Adrenal gland (tissue), 12 donors: ENCODE results near the gene MEIS3. TPM values are rescaled to one million over a fixed set of nuclear protein-coding genes. Genes with fewer than 3 reads are reported as not detected.

Source experiments
- DNase-seq, 7 donors: peaks; one replicate each; pipeline ENCODE4 v3.0.0-alpha.2; 2019 to 2020
- H3K27ac ChIP-seq, 5 donors: fragments of 200-600 bp; sonication (generic) in 4 of 5; 1 replicate in 3 of 5; 2 replicates in 2 of 5; pipeline versions ENCODE4 v1.5.1 to v1.8.0; 2016 to 2020; ENCODE audit warnings: mild to moderate bottlenecking in 1 of 5
- H3K27me3 ChIP-seq: fragments of 200-600 bp; 2 replicates; pipeline ENCODE4 v1.8.0; 2021
- H3K36me3 ChIP-seq, 2 donors: fragments of 200-600 bp; replicated peaks in 1 of 2; 1 replicate in 1 of 2; 2 replicates in 1 of 2; pipeline versions ENCODE4 v1.5.1 to v1.8.0; 2018 to 2022
- H3K4me1 ChIP-seq, 2 donors: fragments of 200-600 bp; replicated peaks in 1 of 2; 1 replicate in 1 of 2; 2 replicates in 1 of 2; pipeline versions ENCODE4 v1.5.1 to v1.8.0; 2018 to 2021
- H3K4me3 ChIP-seq, 4 donors: fragments of 200-600 bp; sonication (generic) in 3 of 4; one replicate each; pipeline ENCODE4 v1.5.1; 2016 to 2018
- H3K9me3 ChIP-seq, 3 donors: fragments of 200-600 bp; sonication (generic) in 1 of 3; replicated peaks in 1 of 3; 1 replicate in 2 of 3; 2 replicates in 1 of 3; pipeline versions ENCODE4 v1.5.1 to v1.8.0; 2016 to 2021
- POLR2A ChIP-seq, 2 donors: fragments of 450-650 bp; IDR thresholded peaks; one replicate each; pipeline ENCODE4 v1.6.1; 2017; ENCODE audit warnings: antibody characterized with exemption in 2 of 2, mild to moderate bottlenecking in 2 of 2, moderate library complexity in 1 of 2
- WGBS, 4 donors: extraction: QIAGEN DNeasy Blood & Tissue Kit in 2 of 4; methylation state at CpG; one replicate each; pipeline versions ENCODE4 v1.1.5 to v1.1.7; 2013 to 2017; 5-methylcytosine and 5-hydroxymethylcytosine counted together
- intact Hi-C, 2 donors: fragments of 100-400 bp; cut with DNase I; formaldehyde crosslinking; loops; one replicate each; pipeline versions ENCODE4 v1.14.1 to v1.15.0; 2022 to 2023
- polyA plus RNA-seq, 3 donors: library from polyadenylated mRNA; stranded (reverse); fragments of 200-250 nt in 2 of 3; fragments of 350-450 nt in 1 of 3; fragmentation: Illumina TruSeq in 1 of 3; extraction: RNeasy Lipid Tissue Mini Kit (QIAGEN cat#74804) in 1 of 3; gene quantifications; one replicate each; pipeline ENCODE4 v1.2.3, GENCODE V29; 2013 to 2014
- total RNA-seq, 9 donors: library from RNA; depleted of rRNA in 4 of 9; stranded (reverse); fragments of >200 nt in 4 of 9; fragments of 120-200 nt in 1 of 9; fragmentation: NEBNext Ultra II Directional in 1 of 9; extraction: Animal tissue kit (Norgen Biotek cat#: 25700) in 1 of 9; gene quantifications; one replicate each; pipeline versions ENCODE4 v1.1.0 to v1.2.4, GENCODE V29; 2013 to 2023
- TF ChIP-seq, protein P1 (sequence below), 6 experiments: fragments of 450-650 bp in 4 of 6; fragments of 200-600 bp in 2 of 6; sonication (generic) in 1 of 6; IDR thresholded peaks; 1 replicate in 5 of 6; 2 replicates in 1 of 6; pipeline versions ENCODE4 v1.5.1 to v1.8.0; 2016 to 2021; ENCODE audit warnings: antibody characterized with exemption in 6 of 6, mild to moderate bottlenecking in 2 of 6, moderate library complexity in 1 of 6
- donor health status: healthy with polysubstance abuse.
- donor health status: Bipolar disorder and iron deficiency.
- donor health status: DM: yes; HTN: yes; CAD: no.
- donor health status: DM: no; HTN: no; CAD: no.
- donor health status: DM: no; HTN: no; CAD: no.
- donor health status: DM: yes; HTN: yes; CAD: no.

MEIS3 gene
- total and polyA plus RNA-seq, 12 donors = 2.1 to 15.5 (median 5.1) TPM

- Histone ChIP-seq H3K9me3 (no peaks in the 10 kb centered on the region), H3K4me1 (no peaks in the 10 kb centered on the region), H3K36me3 (peaks cover 0 to 91% of the 10 kb centered on the region in 2 donors), H3K27me3 (no peaks in the 10 kb centered on the region), H3K27ac (no peak overlapping the region), H3K4me3 (no peak overlapping the region)
- TF ChIP-seq POLR2A (IDR thresholded peaks at IDR 0.05) = no peak
- TF ChIP-seq, protein P1, sequence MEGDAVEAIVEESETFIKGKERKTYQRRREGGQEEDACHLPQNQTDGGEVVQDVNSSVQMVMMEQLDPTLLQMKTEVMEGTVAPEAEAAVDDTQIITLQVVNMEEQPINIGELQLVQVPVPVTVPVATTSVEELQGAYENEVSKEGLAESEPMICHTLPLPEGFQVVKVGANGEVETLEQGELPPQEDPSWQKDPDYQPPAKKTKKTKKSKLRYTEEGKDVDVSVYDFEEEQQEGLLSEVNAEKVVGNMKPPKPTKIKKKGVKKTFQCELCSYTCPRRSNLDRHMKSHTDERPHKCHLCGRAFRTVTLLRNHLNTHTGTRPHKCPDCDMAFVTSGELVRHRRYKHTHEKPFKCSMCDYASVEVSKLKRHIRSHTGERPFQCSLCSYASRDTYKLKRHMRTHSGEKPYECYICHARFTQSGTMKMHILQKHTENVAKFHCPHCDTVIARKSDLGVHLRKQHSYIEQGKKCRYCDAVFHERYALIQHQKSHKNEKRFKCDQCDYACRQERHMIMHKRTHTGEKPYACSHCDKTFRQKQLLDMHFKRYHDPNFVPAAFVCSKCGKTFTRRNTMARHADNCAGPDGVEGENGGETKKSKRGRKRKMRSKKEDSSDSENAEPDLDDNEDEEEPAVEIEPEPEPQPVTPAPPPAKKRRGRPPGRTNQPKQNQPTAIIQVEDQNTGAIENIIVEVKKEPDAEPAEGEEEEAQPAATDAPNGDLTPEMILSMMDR (IDR thresholded peaks at IDR 0.05) = no peak
- DNase-seq = no peak
- WGBS, 4 donors = 94 to 99% (median 98%) methylated on average over 6 of the region's 6 CpGs
- intact Hi-C loops = no loop called here
Measured at GRCh38 chr19:47356900-47357299, 62.4 kb downstream of the MEIS3 start.

DNA sequence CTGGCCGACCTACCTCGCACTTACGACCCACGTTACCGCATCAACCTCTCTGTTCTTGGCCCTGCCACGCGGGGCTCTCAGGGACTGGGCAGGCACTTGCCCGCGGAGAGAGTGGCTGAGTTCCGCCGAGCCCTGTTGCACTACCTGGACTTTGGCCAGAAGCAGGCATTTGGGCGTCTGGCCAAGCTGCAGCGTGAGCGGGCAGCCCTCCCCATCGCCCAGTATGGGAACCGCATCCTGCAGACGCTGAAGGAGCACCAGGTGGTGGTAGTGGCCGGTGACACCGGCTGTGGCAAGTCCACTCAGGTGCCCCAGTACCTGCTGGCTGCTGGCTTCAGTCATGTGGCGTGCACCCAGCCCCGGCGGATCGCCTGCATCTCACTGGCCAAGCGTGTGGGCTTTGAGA, 66.0 kb downstream of the MEIS3 start:
- no peak for TF ChIP-seq POLR2A (IDR thresholded peaks at IDR 0.05)
- TF ChIP-seq, protein P1 (IDR thresholded peaks at IDR 0.05) = no peak
- intact Hi-C loops = no loop called here
- H3K9me3 ChIP-seq = no peaks in the 10 kb centered on the region
- H3K27me3 ChIP-seq = no peaks in the 10 kb centered on the region
- peaks cover 0 to 58% of the 10 kb centered on the region in 2 donors for H3K36me3 ChIP-seq
- no peak overlapping the region for H3K27ac ChIP-seq
- DNase-seq = no peak
- peaks cover 8 to 16% of the 10 kb centered on the region in 2 donors for H3K4me1 ChIP-seq
- WGBS, 4 donors = 81 to 90% (median 82%) methylated on average over 10 to 24 of the region's 24 CpGs
- no peak overlapping the region for H3K4me3 ChIP-seq

Other genes starting within 250 kb of the MEIS3 start
- gene BBC3, start 188.3 kb downstream of the MEIS3 start, total RNA-seq = 10 to 100 TPM in 4 of 9 donors, 1 to 10 TPM in 4, under 1 TPM in 1; 0.94 to 17.9 (median 10.0) TPM
- 1 to 10 TPM in 2 of 3 donors, under 1 TPM in 1; 0.27 to 8.4 (median 4.4) TPM for gene BBC3, start 188.3 kb downstream of the MEIS3 start, polyA plus RNA-seq
- 10 to 100 TPM in 8 of 9 donors, 1 to 10 TPM in 1; 6.0 to 52.9 (median 30.5) TPM for gene CCDC9, start 163.0 kb downstream of the MEIS3 start, total RNA-seq
- gene CCDC9, start 163.0 kb downstream of the MEIS3 start, polyA plus RNA-seq = 10 to 100 TPM; 23.2 to 86.5 (median 31.8) TPM
- 100 to 1,000 TPM in 1 of 9 donors, 10 to 100 TPM in 7, 1 to 10 TPM in 1; 6.9 to 183 (median 61.7) TPM for gene INAFM1, start 144.6 kb downstream of the MEIS3 start, total RNA-seq
- gene INAFM1, start 144.6 kb downstream of the MEIS3 start, polyA plus RNA-seq = 100 to 1,000 TPM in 1 of 3 donors, 10 to 100 TPM in 1, 1 to 10 TPM in 1; 7.8 to 144 (median 62.0) TPM
- 10 to 100 TPM in 7 of 9 donors, 1 to 10 TPM in 1, under 1 TPM in 1; 0.91 to 34.8 (median 19.1) TPM for gene C5AR1, start 109.7 kb downstream of the MEIS3 start, total RNA-seq
- gene C5AR1, start 109.7 kb downstream of the MEIS3 start, polyA plus RNA-seq = 1 to 10 TPM; 3.2 to 7.9 (median 3.9) TPM
- gene C5AR2, start 87.4 kb downstream of the MEIS3 start, total RNA-seq = 1 to 10 TPM in 7 of 9 donors, under 1 TPM in 2; 0.28 to 4.4 (median 2.6) TPM
- 1 to 10 TPM in 1 of 3 donors, under 1 TPM in 2; 0.37 to 1.1 (median 0.57) TPM for gene C5AR2, start 87.4 kb downstream of the MEIS3 start, polyA plus RNA-seq
- 10 to 100 TPM in 6 of 9 donors, 1 to 10 TPM in 3; 6.3 to 16.9 (median 10.8) TPM for gene DHX34, start 70.2 kb downstream of the MEIS3 start, total RNA-seq
- gene DHX34, start 70.2 kb downstream of the MEIS3 start, polyA plus RNA-seq = 10 to 100 TPM in 2 of 3 donors, 1 to 10 TPM in 1; 5.0 to 49.7 (median 28.2) TPM
- gene SLC8A2, start 52.4 kb upstream of the MEIS3 start, total RNA-seq = 1 to 10 TPM in 4 of 9 donors, under 1 TPM in 2, not detected in 3; 0.22 to 6.1 (median 2.6) TPM
- gene SLC8A2, start 52.4 kb upstream of the MEIS3 start, polyA plus RNA-seq = 1 to 10 TPM in 2 of 3 donors, under 1 TPM in 1; 0.74 to 3.1 (median 3.0) TPM
- 10 to 100 TPM in 4 of 9 donors, 1 to 10 TPM in 5; 2.9 to 25.6 (median 9.7) TPM for gene KPTN, start 64.7 kb upstream of the MEIS3 start, total RNA-seq
- 100 to 1,000 TPM in 1 of 3 donors, 10 to 100 TPM in 1, 1 to 10 TPM in 1; 7.3 to 121 (median 37.5) TPM for gene KPTN, start 64.7 kb upstream of the MEIS3 start, polyA plus RNA-seq
- gene NAPA, start 95.5 kb upstream of the MEIS3 start, total RNA-seq = 100 to 1,000 TPM; 122 to 481 (median 265) TPM
- gene NAPA, start 95.5 kb upstream of the MEIS3 start, polyA plus RNA-seq = 100 to 1,000 TPM; 200 to 283 (median 244) TPM
- 10 to 100 TPM in 3 of 9 donors, 1 to 10 TPM in 4, under 1 TPM in 2; 0.18 to 14.0 (median 4.0) TPM for gene ZNF541, start 153.6 kb upstream of the MEIS3 start, total RNA-seq
- gene ZNF541, start 153.6 kb upstream of the MEIS3 start, polyA plus RNA-seq = 10 to 100 TPM in 2 of 3 donors, under 1 TPM in 1; 0.18 to 14.5 (median 11.6) TPM
- gene BICRA, start 189.6 kb upstream of the MEIS3 start, total RNA-seq = 10 to 100 TPM in 4 of 9 donors, 1 to 10 TPM in 5; 1.8 to 16.8 (median 6.7) TPM
- gene BICRA, start 189.6 kb upstream of the MEIS3 start, polyA plus RNA-seq = 10 to 100 TPM in 2 of 3 donors, 1 to 10 TPM in 1; 4.3 to 24.6 (median 14.5) TPM